GM12891 (cell line): Measurements from ENCODE around the gene DUS2.
"Not testable (repeated sequence)": the region's sequence is repeated elsewhere in the genome, so short reads cannot be mapped to it uniquely, and the experiment has no call there.

Experiments used
- PAX5 ChIP-seq: IDR thresholded peaks from 2 replicates; pipeline ENCODE4 v1.6.1; 2011; ENCODE audit warnings: low read length, moderate library complexity, mild to moderate bottlenecking; ENCODE audit not compliant: insufficient read depth, severe bottlenecking
- POLR2A ChIP-seq: IDR thresholded peaks from 2 replicates; pipeline ENCODE4 v1.6.1; 2011; ENCODE audit warnings: low read depth, low read length, control low read depth
- POLR2AphosphoS5 ChIP-seq: IDR thresholded peaks from 2 replicates; pipeline ENCODE4 v1.6.1; 2011; ENCODE audit warnings: low read depth, low read length, control low read depth
- POU2F2 ChIP-seq: IDR thresholded peaks from 2 replicates; pipeline ENCODE4 v1.6.1; 2011; ENCODE audit warnings: low read depth, mild to moderate bottlenecking, control low read depth, low read length, moderate library complexity
- TAF1 ChIP-seq: IDR thresholded peaks from 2 replicates; pipeline ENCODE4 v1.6.1; 2011; ENCODE audit warnings: low read depth, low read length, control low read depth

DNA sequence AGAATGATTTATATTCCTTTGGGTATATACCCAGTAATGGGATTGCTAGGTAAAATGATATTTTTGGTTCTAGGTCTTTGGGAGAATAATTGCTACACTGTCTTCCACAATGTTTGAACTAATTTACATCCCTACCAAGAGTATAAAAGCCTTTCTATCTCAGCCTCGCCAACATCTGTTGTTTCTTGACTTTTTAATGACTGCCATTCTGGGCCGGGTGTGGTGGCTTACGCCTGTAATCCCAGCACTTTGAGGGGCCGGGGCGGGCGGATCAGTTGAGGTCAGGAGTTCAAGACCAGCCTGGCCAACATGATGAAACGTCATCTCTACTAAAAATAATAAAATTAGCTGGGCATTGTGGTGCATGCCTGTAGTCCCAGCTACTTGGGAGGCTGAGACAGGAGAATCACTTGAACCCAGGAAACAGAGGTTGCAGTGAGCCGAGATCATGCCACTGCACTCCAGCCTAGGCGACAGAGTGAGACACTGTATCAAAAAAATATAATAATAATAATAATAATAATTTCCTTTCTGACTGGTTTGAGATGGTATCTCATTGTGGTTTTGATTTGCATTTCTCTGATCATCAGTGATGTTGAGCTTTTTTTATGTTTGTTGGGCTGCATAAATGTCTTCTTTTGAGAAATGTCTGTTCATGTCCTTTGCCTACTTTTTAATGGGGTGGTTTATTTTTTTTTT is 84.3 kb downstream of the DUS2 start:
- not testable (repeated sequence) for TF ChIP-seq POLR2AphosphoS5, TAF1, POLR2A, PAX5, POU2F2
